Body of pancreas (tissue), 4 donors: Measurements from ENCODE around the gene CLNK.

ENCODE experiments used
- POLR2A ChIP-seq, 3 donors: fragments of 450-650 bp; IDR thresholded peaks; one replicate each; pipeline ENCODE4 v1.6.1; 2016; ENCODE audit warnings: antibody characterized with exemption in 3 of 3, mild to moderate bottlenecking in 2 of 3
- TF ChIP-seq, protein P1 (sequence below), 7 experiments: fragments of 450-650 bp in 4 of 7; fragments of 200-600 bp in 3 of 7; sonication (generic) in 3 of 7; IDR thresholded peaks; one replicate each; pipeline ENCODE4 v1.5.1; 2016 to 2019; ENCODE audit warnings: antibody characterized with exemption in 7 of 7

DNA sequence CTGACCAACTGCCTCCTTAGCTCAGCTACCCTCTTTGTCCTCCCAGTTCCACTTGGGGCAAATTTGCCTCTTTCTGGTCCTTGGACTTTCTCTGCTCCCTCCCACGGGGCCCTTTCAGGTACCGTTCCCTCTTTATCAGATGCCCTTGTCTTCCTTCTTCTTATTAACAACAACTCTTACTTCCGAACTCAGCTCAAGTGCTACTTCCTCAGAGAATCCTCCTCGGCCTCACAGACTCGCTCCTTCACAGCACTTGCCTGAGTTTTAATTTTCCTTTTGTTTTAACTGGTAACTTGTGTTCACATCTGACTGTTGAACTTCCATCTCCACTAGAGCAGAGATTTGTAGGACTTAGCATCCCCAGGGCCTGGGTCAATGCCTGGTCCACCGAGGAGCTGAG is 85.7 kb downstream of the CLNK start:
- TF ChIP-seq, protein P1, sequence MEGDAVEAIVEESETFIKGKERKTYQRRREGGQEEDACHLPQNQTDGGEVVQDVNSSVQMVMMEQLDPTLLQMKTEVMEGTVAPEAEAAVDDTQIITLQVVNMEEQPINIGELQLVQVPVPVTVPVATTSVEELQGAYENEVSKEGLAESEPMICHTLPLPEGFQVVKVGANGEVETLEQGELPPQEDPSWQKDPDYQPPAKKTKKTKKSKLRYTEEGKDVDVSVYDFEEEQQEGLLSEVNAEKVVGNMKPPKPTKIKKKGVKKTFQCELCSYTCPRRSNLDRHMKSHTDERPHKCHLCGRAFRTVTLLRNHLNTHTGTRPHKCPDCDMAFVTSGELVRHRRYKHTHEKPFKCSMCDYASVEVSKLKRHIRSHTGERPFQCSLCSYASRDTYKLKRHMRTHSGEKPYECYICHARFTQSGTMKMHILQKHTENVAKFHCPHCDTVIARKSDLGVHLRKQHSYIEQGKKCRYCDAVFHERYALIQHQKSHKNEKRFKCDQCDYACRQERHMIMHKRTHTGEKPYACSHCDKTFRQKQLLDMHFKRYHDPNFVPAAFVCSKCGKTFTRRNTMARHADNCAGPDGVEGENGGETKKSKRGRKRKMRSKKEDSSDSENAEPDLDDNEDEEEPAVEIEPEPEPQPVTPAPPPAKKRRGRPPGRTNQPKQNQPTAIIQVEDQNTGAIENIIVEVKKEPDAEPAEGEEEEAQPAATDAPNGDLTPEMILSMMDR (IDR thresholded peaks at IDR 0.05), result no peak
- no peak for TF ChIP-seq POLR2A (IDR thresholded peaks at IDR 0.05)
